ENCODE data around the gene HIPK3.
"Not testable (repeated sequence)": the region's sequence is repeated elsewhere in the genome, so short reads cannot be mapped to it uniquely, and the experiment has no call there.

HIPK3 gene

GRCh38 chr11:33222052-33222750, 35.0 kb upstream of the HIPK3 start:
- no peak overlapping the region for H3K27ac ChIP-seq
- no peak for TF ChIP-seq CTCF (conservative IDR thresholded peaks at IDR 0.05)

- H3K27ac ChIP-seq, result no peak overlapping the region
- no peak for TF ChIP-seq CTCF (conservative IDR thresholded peaks at IDR 0.05)
Measured at GRCh38 chr11:33225371-33225770, 31.8 kb upstream of the HIPK3 start.

GRCh38 chr11:33227578-33228261, 29.5 kb upstream of the HIPK3 start:
- H3K27ac ChIP-seq, result no peak overlapping the region
- no peak for TF ChIP-seq CTCF (conservative IDR thresholded peaks at IDR 0.05)

GRCh38 chr11:33234397-33235190, 22.6 kb upstream of the HIPK3 start:
- TF ChIP-seq CTCF (conservative IDR thresholded peaks at IDR 0.05), result no peak
- no peak overlapping the region for H3K27ac ChIP-seq

- no peak for TF ChIP-seq CTCF (conservative IDR thresholded peaks at IDR 0.05)
Measured at GRCh38 chr11:33237039-33237597, 20.1 kb upstream of the HIPK3 start.

GRCh38 chr11:33242575-33242974, 14.6 kb upstream of the HIPK3 start:
- TF ChIP-seq CTCF (conservative IDR thresholded peaks at IDR 0.05), result no peak

More at GRCh38 chr11:33237039-33237597, 20.1 kb upstream of the HIPK3 start:
- H3K27ac ChIP-seq, result no peak overlapping the region

GRCh38 chr11:33243654-33244053, 13.5 kb upstream of the HIPK3 start:
- not testable (repeated sequence) for H3K27ac ChIP-seq

More at GRCh38 chr11:33242575-33242974, 14.6 kb upstream of the HIPK3 start:
- H3K27ac ChIP-seq, result no peak overlapping the region
